HG03565 (cell line): ENCODE measurements around the gene DPYSL4.

Experiments
- ATAC-seq: cut with Tn5 transposase; IDR thresholded peaks from one replicate; pipeline ENCODE4 v1.9.1; 2021; ENCODE audit warnings: mild to moderate bottlenecking, moderate library complexity; ENCODE audit not compliant: unreplicated experiment

Gene DPYSL4

GRCh38 chr10:132225073-132225848 is 38.5 kb downstream of the DPYSL4 start:
- ATAC-seq: no peak

GRCh38 chr10:132225849-132226205 is 39.1 kb downstream of the DPYSL4 start:
- no peak for ATAC-seq

GRCh38 chr10:132226586-132227405 is 40.0 kb downstream of the DPYSL4 start:
- no peak for ATAC-seq

- no peak for ATAC-seq
Observed at GRCh38 chr10:132227851-132228390, 41.2 kb downstream of the DPYSL4 start.

GRCh38 chr10:132228616-132229015 is 41.9 kb downstream of the DPYSL4 start:
- no peak for ATAC-seq

- no peak for ATAC-seq
Observed at GRCh38 chr10:132229096-132229495, 42.3 kb downstream of the DPYSL4 start.

GRCh38 chr10:132229834-132230556 is 43.2 kb downstream of the DPYSL4 start:
- peak; percentile 56 for ATAC-seq

GRCh38 chr10:132230557-132231210 is 43.9 kb downstream of the DPYSL4 start:
- no peak for ATAC-seq

- ATAC-seq: no peak
Observed at GRCh38 chr10:132231656-132232022, 44.9 kb downstream of the DPYSL4 start.

- ATAC-seq: no peak
Observed at GRCh38 chr10:132232023-132232951, 45.5 kb downstream of the DPYSL4 start.

GRCh38 chr10:132232981-132233380 is 46.2 kb downstream of the DPYSL4 start:
- no peak for ATAC-seq

GRCh38 chr10:132233501-132234085 is 46.8 kb downstream of the DPYSL4 start:
- no peak for ATAC-seq

- ATAC-seq: no peak
Observed at GRCh38 chr10:132234860-132235259, 48.1 kb downstream of the DPYSL4 start.

GRCh38 chr10:132236161-132236560 is 49.4 kb downstream of the DPYSL4 start:
- no peak for ATAC-seq

GRCh38 chr10:132236881-132237280 is 50.1 kb downstream of the DPYSL4 start:
- ATAC-seq: no peak

GRCh38 chr10:132237396-132237795 is 50.6 kb downstream of the DPYSL4 start:
- no peak for ATAC-seq

- no peak for ATAC-seq
Observed at GRCh38 chr10:132237871-132238270, 51.1 kb downstream of the DPYSL4 start.

- no peak for ATAC-seq
Observed at GRCh38 chr10:132238371-132239125, 51.8 kb downstream of the DPYSL4 start.
